MM.1S (cell line): ENCODE measurements around the gene HPCAL1.

Source experiments
- DNase-seq: peaks from one replicate; pipeline ENCODE4 v3.0.0-alpha.2; 2015
- H2AFZ ChIP-seq: fragments of 300-600 bp; sonication (generic); 2 replicates; pipeline ENCODE4 v1.6.0; 2016; ENCODE audit warnings: antibody characterized with exemption, low read length
- H3F3A ChIP-seq: fragments of 300-600 bp; sonication (generic); 2 replicates; pipeline ENCODE4 v1.6.1; 2016; ENCODE audit warnings: mild to moderate bottlenecking, antibody characterized with exemption, low read length, moderate library complexity, mixed read lengths; ENCODE audit not compliant: insufficient read depth
- H3K27ac ChIP-seq: fragments of 300-600 bp; sonication (generic); 2 replicates; pipeline ENCODE4 v1.5.1; 2016; ENCODE audit warnings: mild to moderate bottlenecking, low read length
- H3K27me3 ChIP-seq: fragments of 300-600 bp; sonication (generic); replicated peaks from 2 replicates; pipeline ENCODE4 v1.6.0; 2016; ENCODE audit warnings: low read length; ENCODE audit not compliant: insufficient read depth
- H3K36me3 ChIP-seq: fragments of 300-600 bp; sonication (generic); replicated peaks from 2 replicates; pipeline ENCODE4 v1.6.1; 2016; ENCODE audit warnings: mild to moderate bottlenecking, low read length, mixed read lengths; ENCODE audit not compliant: insufficient read depth
- H3K4me1 ChIP-seq: fragments of 300-600 bp; sonication (generic); 2 replicates; pipeline ENCODE4 v1.6.1; 2016; ENCODE audit warnings: low read length, mixed read lengths
- H3K4me2 ChIP-seq: fragments of 300-600 bp; sonication (generic); 2 replicates; pipeline ENCODE4 v1.6.0; 2016; ENCODE audit warnings: low read depth, low read length
- H3K4me3 ChIP-seq: fragments of 300-600 bp; sonication (generic); 2 replicates; pipeline ENCODE4 v1.5.1; 2016; ENCODE audit warnings: low read length, mixed read lengths
- H3K79me2 ChIP-seq: fragments of 300-600 bp; sonication (generic); 2 replicates; pipeline ENCODE4 v1.6.1; 2016; ENCODE audit warnings: mixed run types, low read length, mixed read lengths
- H3K9ac ChIP-seq: fragments of 300-600 bp; sonication (generic); 2 replicates; pipeline ENCODE4 v1.6.1; 2016; ENCODE audit warnings: low read length, mixed read lengths
- H3K9me2 ChIP-seq: fragments of 300-600 bp; sonication (generic); replicated peaks from 2 replicates; pipeline ENCODE4 v1.6.1; 2016; ENCODE audit warnings: mild to moderate bottlenecking, low read length, mixed read lengths; ENCODE audit not compliant: insufficient read depth
- H3K9me3 ChIP-seq: fragments of 300-600 bp; sonication (generic); replicated peaks from 2 replicates; pipeline ENCODE4 v1.6.1; 2016; ENCODE audit warnings: mild to moderate bottlenecking, low read length, mixed read lengths; ENCODE audit not compliant: insufficient read depth
- H4K20me1 ChIP-seq: fragments of 300-600 bp; sonication (generic); 2 replicates; pipeline ENCODE4 v1.6.1; 2016; ENCODE audit warnings: mild to moderate bottlenecking, low read length, moderate library complexity, mixed read lengths; ENCODE audit not compliant: insufficient read depth
- EZH2 ChIP-seq: fragments of 300-600 bp; sonication (generic); optimal IDR thresholded peaks from 2 replicates; pipeline ENCODE3; 2017; ENCODE audit warnings: low read depth, mild to moderate bottlenecking, antibody characterized with exemption, low read length, mixed read lengths
- EZH2phosphoT487 ChIP-seq: fragments of 300-600 bp; sonication (generic); IDR thresholded peaks from 2 replicates; pipeline ENCODE4 v1.6.1; 2018; ENCODE audit warnings: antibody characterized with exemption, low read length
- TF ChIP-seq, protein P1 (sequence below): fragments of 300-600 bp; sonication (generic); IDR thresholded peaks from 2 replicates; pipeline ENCODE4 v1.5.1; 2016; ENCODE audit warnings: antibody characterized with exemption, low read length, mixed read lengths

HPCAL1 gene

GRCh38 chr2:10406491-10407188, 103.9 kb downstream of the HPCAL1 start:
- H4K20me1 ChIP-seq = no peaks in the 10 kb centered on the region
- no peaks in the 10 kb centered on the region for H3K27me3 ChIP-seq
- no peak for DNase-seq
- H3K9me3 ChIP-seq = no peaks in the 10 kb centered on the region
- peaks cover 48% of the 10 kb centered on the region for H3K4me1 ChIP-seq
- H3F3A ChIP-seq = peaks cover 35% of the 10 kb centered on the region
- no peak overlapping the region for H2AFZ ChIP-seq
- H3K9me2 ChIP-seq = no peaks in the 10 kb centered on the region
- H3K9ac ChIP-seq = no peak overlapping the region
- no peaks in the 10 kb centered on the region for H3K36me3 ChIP-seq
- peak overlapping the region; percentile 90 for H3K4me2 ChIP-seq
- TF ChIP-seq EZH2phosphoT487 (no peak), EZH2 (no peak)
- TF ChIP-seq, protein P1, sequence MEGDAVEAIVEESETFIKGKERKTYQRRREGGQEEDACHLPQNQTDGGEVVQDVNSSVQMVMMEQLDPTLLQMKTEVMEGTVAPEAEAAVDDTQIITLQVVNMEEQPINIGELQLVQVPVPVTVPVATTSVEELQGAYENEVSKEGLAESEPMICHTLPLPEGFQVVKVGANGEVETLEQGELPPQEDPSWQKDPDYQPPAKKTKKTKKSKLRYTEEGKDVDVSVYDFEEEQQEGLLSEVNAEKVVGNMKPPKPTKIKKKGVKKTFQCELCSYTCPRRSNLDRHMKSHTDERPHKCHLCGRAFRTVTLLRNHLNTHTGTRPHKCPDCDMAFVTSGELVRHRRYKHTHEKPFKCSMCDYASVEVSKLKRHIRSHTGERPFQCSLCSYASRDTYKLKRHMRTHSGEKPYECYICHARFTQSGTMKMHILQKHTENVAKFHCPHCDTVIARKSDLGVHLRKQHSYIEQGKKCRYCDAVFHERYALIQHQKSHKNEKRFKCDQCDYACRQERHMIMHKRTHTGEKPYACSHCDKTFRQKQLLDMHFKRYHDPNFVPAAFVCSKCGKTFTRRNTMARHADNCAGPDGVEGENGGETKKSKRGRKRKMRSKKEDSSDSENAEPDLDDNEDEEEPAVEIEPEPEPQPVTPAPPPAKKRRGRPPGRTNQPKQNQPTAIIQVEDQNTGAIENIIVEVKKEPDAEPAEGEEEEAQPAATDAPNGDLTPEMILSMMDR = no peak
- peak overlapping the region; percentile 92; the same call in 1 of the 2 replicates for H3K27ac ChIP-seq
- no peak overlapping the region for H3K4me3 ChIP-seq
- peaks cover 50% of the 10 kb centered on the region for H3K79me2 ChIP-seq

DNA sequence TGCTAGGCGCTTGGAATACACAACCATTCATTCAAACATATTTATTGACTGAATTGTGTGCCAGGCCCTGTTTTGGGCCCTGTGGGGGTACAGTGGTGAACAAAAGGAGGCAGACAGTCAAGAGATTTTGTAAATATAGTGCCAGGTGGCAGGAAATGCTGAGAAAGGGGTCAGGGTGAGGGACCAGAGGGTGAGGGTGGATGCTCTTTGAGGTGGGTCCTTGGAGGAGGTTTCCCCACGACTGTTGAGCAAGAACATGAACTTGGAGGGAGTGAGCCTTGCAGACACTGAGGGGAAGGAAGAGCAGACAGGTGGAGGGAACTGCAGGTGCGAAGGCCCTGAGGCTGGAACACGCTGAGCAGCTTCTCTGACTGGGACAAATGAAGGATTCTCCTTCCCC, 104.7 kb downstream of the HPCAL1 start:
- H3K4me1 ChIP-seq = peaks cover 51% of the 10 kb centered on the region
- H3K9me3 ChIP-seq = no peaks in the 10 kb centered on the region
- 0 out of 2 replicates have a peak overlapping the region, but pooled peaks have one; percentile 63 for H3K9ac ChIP-seq
- H2AFZ ChIP-seq = no peak overlapping the region
- H3F3A ChIP-seq = peaks cover 35% of the 10 kb centered on the region
- H3K27me3 ChIP-seq = no peaks in the 10 kb centered on the region
- no peak for DNase-seq
- peak overlapping the region; percentile 57; the same call in 1 of the 2 replicates for H3K4me3 ChIP-seq
- no peaks in the 10 kb centered on the region for H3K9me2 ChIP-seq
- H3K27ac ChIP-seq = peak overlapping the region; percentile 92
- no peaks in the 10 kb centered on the region for H3K36me3 ChIP-seq
- peaks cover 52% of the 10 kb centered on the region for H3K79me2 ChIP-seq
- H4K20me1 ChIP-seq = no peaks in the 10 kb centered on the region
- peak overlapping the region; percentile 90 for H3K4me2 ChIP-seq
- TF ChIP-seq EZH2phosphoT487 (no peak), EZH2 (no peak)
- TF ChIP-seq, protein P1 = no peak

- Histone ChIP-seq H3K79me2 (peaks cover 58% of the 10 kb centered on the region), H3K36me3 (no peaks in the 10 kb centered on the region), H3K9me3 (no peaks in the 10 kb centered on the region), H3K9me2 (no peaks in the 10 kb centered on the region), H3K27ac (peak overlapping the region; percentile 92), H3K27me3 (no peaks in the 10 kb centered on the region), H3K4me1 (peaks cover 51% of the 10 kb centered on the region), H3F3A (peaks cover 35% of the 10 kb centered on the region), H3K9ac (peak overlapping the region; percentile 63), H2AFZ (0 out of 2 replicates have a peak overlapping the region, but pooled peaks have one; percentile 29), H4K20me1 (no peaks in the 10 kb centered on the region), H3K4me2 (peak overlapping the region; percentile 90), H3K4me3 (peak overlapping the region; percentile 57)
- TF ChIP-seq, protein P1 = no peak
- TF ChIP-seq EZH2phosphoT487 (no peak), EZH2 (no peak)
- peak; percentile 81 for DNase-seq
These were observed 105.3 kb downstream of the HPCAL1 start for GRCh38 chr2:10407841-10408648.
